ENCODE data around the gene RUFY3. TPM values are rescaled to one million over a fixed set of nuclear protein-coding genes. Genes with fewer than 3 reads are reported as not detected.
"Not testable (repeated sequence)": the region's sequence is repeated elsewhere in the genome, so short reads cannot be mapped to it uniquely, and the experiment has no call there.

Gene RUFY3
- total RNA-seq, 6 experiments from 2014 or later: 24.1 to 58.3 (median 30.3) TPM

- ATAC-seq: peak; percentile 95 to 99 (median 97)
- peak; percentile 97 to 98 (median 97) for DNase-seq
- no peaks in the 10 kb centered on the region for H3K9me3 ChIP-seq
- no peaks in the 10 kb centered on the region for H3K27me3 ChIP-seq
- 0% methylated on average over 1 of the region's 51 CpGs for WGBS (ENCODE audit: insufficient coverage, low coverage, low lambda C conversion rate, missing lambda C conversion rate)
- TF ChIP-seq POLR2A (IDR thresholded peaks at IDR 0.05): peak; percentile 78
- no peak for TF ChIP-seq CTCF (IDR thresholded peaks at IDR 0.05)
- intact Hi-C loops (cut with DNase I): no loop called here
- peak within 1 kb of the TSS; percentile 79 to 90 (median 88) for H3K4me3 ChIP-seq
- H3K4me1 ChIP-seq: peaks cover 0 to 10% (median 3%) of the 10 kb centered on the region in 4 donors
- H3K36me3 ChIP-seq: peaks cover 0 to 6% (median 3%) of the 10 kb centered on the region in 4 donors
- peak within 1 kb of the TSS; percentile 76 to 83 (median 77) for H3K27ac ChIP-seq
Measured at GRCh38 chr4:70839589-70840093, 117.9 kb downstream of the RUFY3 start, which contains the start of gene GRSF1. GRSF1 (minus strand) TSS chr4:70839890; CDS start chr4:70839827, 63 bp downstream.

GRCh38 chr4:70840137-70840536 lies 118.4 kb downstream of the RUFY3 start:
- 72% methylated on average over 6 of the region's 20 CpGs for WGBS (ENCODE audit: insufficient coverage, low coverage, low lambda C conversion rate, missing lambda C conversion rate)
- DNase-seq (peak; percentile 52 to 71 (median 65)), ATAC-seq (peak in 2 of 4 donors; percentile 1 to 6)
- H3K27me3 ChIP-seq; H3K36me3 ChIP-seq; intact Hi-C loops (cut with DNase I); H3K4me3 ChIP-seq; H3K9me3 ChIP-seq: not testable (repeated sequence)
- peaks cover 0 to 10% (median 3%) of the 10 kb centered on the region in 4 donors for H3K4me1 ChIP-seq
- peak overlapping the region in 1 of 3 donors; percentile 30 for H3K27ac ChIP-seq

GRCh38 chr4:70840631-70841030 lies 118.9 kb downstream of the RUFY3 start:
- DNase-seq: not testable (repeated sequence)
- 94% methylated on average over 4 of the region's 16 CpGs for WGBS (ENCODE audit: insufficient coverage, low coverage, low lambda C conversion rate, missing lambda C conversion rate)

GRCh38 chr4:70841211-70841610 lies 119.4 kb downstream of the RUFY3 start:
- H3K4me3 ChIP-seq: no peak overlapping the region
- ATAC-seq (no peak), DNase-seq (no peak)
- no peak overlapping the region for H3K27ac ChIP-seq
- intact Hi-C loops (cut with DNase I): no loop called here
- H3K9me3 ChIP-seq: no peaks in the 10 kb centered on the region
- H3K4me1 ChIP-seq: peaks cover 0 to 10% (median under 1%) of the 10 kb centered on the region in 4 donors
- H3K27me3 ChIP-seq: no peaks in the 10 kb centered on the region
- no peaks in the 10 kb centered on the region for H3K36me3 ChIP-seq
- no peak for TF ChIP-seq CTCF (IDR thresholded peaks at IDR 0.05)
- TF ChIP-seq POLR2A (IDR thresholded peaks at IDR 0.05): no peak

More at GRCh38 chr4:70840631-70841030, 118.9 kb downstream of the RUFY3 start:
- H3K27me3 ChIP-seq; intact Hi-C loops (cut with DNase I); H3K36me3 ChIP-seq; ATAC-seq; H3K4me3 ChIP-seq; H3K27ac ChIP-seq; H3K9me3 ChIP-seq: not testable (repeated sequence)
- H3K4me1 ChIP-seq: peaks cover 0 to 10% (median 3%) of the 10 kb centered on the region in 4 donors

GRCh38 chr4:70841951-70842350 lies 120.2 kb downstream of the RUFY3 start:
- intact Hi-C loops (cut with DNase I): no loop called here
- no CpG with 5 or more reads among the region's 1 CpG for WGBS (ENCODE audit: insufficient coverage, low coverage, low lambda C conversion rate, missing lambda C conversion rate)
- Histone ChIP-seq H3K9me3 (no peaks in the 10 kb centered on the region), H3K4me3 (no peak overlapping the region), H3K36me3 (no peaks in the 10 kb centered on the region), H3K4me1 (peaks cover 0 to 8% (median 0%) of the 10 kb centered on the region in 4 donors), H3K27ac (no peak overlapping the region), H3K27me3 (no peaks in the 10 kb centered on the region)
- TF ChIP-seq POLR2A (IDR thresholded peaks at IDR 0.05) (no peak), CTCF (IDR thresholded peaks at IDR 0.05) (no peak)
- ATAC-seq (no peak), DNase-seq (no peak)
